HTERT RPE-1 (cell line): ENCODE data around the gene SMCR8.
"Not testable (repeated sequence)": the region's sequence is repeated elsewhere in the genome, so short reads cannot be mapped to it uniquely, and the experiment has no call there.

Source experiments
- in situ Hi-C: fragments of 300-500 bp; cut with MboI; formaldehyde crosslinking; loops from 4 replicates; pipeline ENCODE4 v1.14.3; 2020; ENCODE audit warnings: low sequenced_read_pairs

Gene SMCR8

GRCh38 chr17:18314731-18315561 lies at the start of gene SMCR8, which contains the start of gene TOP3A:
Gene SMCR8, plus strand, starts transcription at chr17:18315293. Its CDS starts 497 bp downstream, at chr17:18315790.
Gene TOP3A, minus strand, starts transcription at chr17:18314994. Its CDS starts 216 bp downstream, at chr17:18314778.
- in situ Hi-C loops: no loop called here

GRCh38 chr17:18267366-18267765 lies 47.7 kb upstream of the SMCR8 start:
- in situ Hi-C loops: no loop called here

GRCh38 chr17:18267927-18268711 lies 47.0 kb upstream of the SMCR8 start:
- in situ Hi-C loops: no loop called here

GRCh38 chr17:18270046-18270931 lies 44.8 kb upstream of the SMCR8 start:
- in situ Hi-C loops: no loop called here

GRCh38 chr17:18277076-18277475 lies 38.0 kb upstream of the SMCR8 start:
- in situ Hi-C loops: no loop called here

- in situ Hi-C loops: no loop called here
Observed at GRCh38 chr17:18278867-18279266, 36.2 kb upstream of the SMCR8 start.

- in situ Hi-C loops: no loop called here
Observed at GRCh38 chr17:18280249-18280648, 34.8 kb upstream of the SMCR8 start.

GRCh38 chr17:18280766-18281371 lies 34.2 kb upstream of the SMCR8 start:
- in situ Hi-C loops: no loop called here

GRCh38 chr17:18281788-18282187 lies 33.3 kb upstream of the SMCR8 start:
- in situ Hi-C loops: no loop called here

- in situ Hi-C loops: no loop called here
Observed at GRCh38 chr17:18285296-18285695, 29.8 kb upstream of the SMCR8 start.

GRCh38 chr17:18291718-18292540 lies 23.2 kb upstream of the SMCR8 start:
- in situ Hi-C loops: no loop called here

GRCh38 chr17:18298061-18298460 lies 17.0 kb upstream of the SMCR8 start:
- in situ Hi-C loops: not testable (repeated sequence)

- in situ Hi-C loops: no loop called here
Observed at GRCh38 chr17:18300725-18301480, 14.2 kb upstream of the SMCR8 start.

- in situ Hi-C loops: not testable (repeated sequence)
Observed at GRCh38 chr17:18303206-18303605, 11.9 kb upstream of the SMCR8 start.

GRCh38 chr17:18309202-18309601 lies 5.9 kb upstream of the SMCR8 start:
- in situ Hi-C loops: no loop called here

- in situ Hi-C loops: no loop called here
Observed at GRCh38 chr17:18314059-18314730, 898 bp upstream of the SMCR8 start.

- in situ Hi-C loops: no loop called here
Observed at GRCh38 chr17:18315562-18315922, 449 bp downstream of the SMCR8 start.

GRCh38 chr17:18315961-18316360 lies 868 bp downstream of the SMCR8 start:
- in situ Hi-C loops: no loop called here
